GM18909 (cell line): ENCODE results near the gene ERI3.

Experiments used
- ATAC-seq: cut with Tn5 transposase; IDR thresholded peaks from one replicate; pipeline ENCODE4 v1.9.1; 2021; ENCODE audit warnings: mild to moderate bottlenecking; ENCODE audit not compliant: unreplicated experiment, poor library complexity

Gene ERI3

DNA sequence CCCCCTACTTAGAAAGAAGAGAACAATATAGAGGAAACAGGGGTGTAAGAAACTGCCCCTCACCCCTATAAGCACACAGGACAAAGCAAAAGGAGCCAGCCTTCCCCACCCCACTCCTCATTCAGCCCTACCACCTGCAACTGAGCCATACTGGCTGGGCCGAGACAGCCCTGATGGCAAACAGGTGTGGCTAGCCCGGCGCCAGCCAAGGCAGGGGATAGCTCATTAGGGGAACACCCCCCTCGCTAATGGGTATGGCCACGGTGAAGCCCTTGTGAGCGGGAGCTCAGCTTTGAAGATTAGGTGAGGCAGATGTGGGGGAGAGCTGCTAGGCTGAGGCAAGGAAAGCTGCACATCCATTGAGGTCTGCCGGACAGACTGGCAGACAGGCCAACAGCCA, 65.5 kb downstream of the ERI3 start:
- ATAC-seq, result no peak

GRCh38 chr1:44288883-44289282, 66.2 kb downstream of the ERI3 start:
- no peak for ATAC-seq

DNA sequence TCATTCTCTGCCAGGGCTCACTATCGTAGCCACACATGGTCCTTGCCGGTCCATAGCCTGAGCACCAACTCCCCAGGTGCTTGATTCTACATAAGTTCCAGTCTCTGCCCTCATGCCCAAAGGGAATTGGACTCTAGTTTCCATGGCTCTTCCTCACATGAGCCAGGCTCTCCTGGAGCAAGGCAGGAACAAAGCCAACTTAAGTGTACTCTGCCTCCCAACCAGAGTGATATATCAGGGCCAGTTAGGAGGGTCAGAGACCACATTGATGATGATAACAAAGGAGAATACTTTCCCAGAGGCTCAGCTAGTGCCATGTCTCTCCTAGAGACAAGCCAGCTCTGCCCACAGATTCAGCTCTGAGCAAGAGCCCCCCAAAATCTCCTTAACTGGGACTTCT, 70.9 kb downstream of the ERI3 start:
- ATAC-seq, result no peak

GRCh38 chr1:44283524-44284173, 71.4 kb downstream of the ERI3 start:
- ATAC-seq, result no peak

GRCh38 chr1:44282704-44283426, 72.2 kb downstream of the ERI3 start:
- no peak for ATAC-seq

DNA sequence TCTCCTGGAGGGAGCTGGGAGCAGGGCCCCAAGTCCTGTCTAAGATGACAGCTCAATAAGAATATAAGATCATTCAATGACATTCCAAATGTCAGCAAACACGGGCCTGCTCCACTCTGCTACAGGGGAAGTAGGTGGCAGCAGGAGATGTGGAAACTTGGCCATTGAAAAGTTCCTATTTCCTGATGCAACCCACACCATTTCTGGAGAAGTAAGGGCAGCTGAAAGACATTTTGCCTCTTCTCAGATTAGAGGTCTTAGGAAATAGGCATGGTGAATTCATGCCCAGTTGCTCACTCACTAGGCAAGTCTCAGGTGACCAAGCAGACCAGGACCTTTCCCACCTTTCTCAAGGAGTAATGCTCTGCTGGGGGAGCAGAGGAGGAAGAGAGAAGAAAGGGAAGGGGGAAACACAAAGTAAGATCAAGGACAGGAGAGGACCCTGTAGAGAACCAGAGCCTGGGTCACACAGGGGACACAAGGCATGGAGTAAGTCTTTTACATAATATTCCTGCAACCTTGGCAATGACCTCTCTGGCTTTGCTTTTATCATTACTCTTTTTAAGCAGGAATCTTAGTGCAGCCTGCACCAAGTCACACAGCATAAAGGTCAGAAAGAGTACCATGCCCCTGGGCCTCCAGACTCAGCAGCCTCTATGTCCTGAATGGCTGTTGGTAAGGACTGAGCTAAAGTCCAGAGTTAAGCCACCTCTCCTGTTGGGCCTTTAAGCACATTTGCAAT, 72.9 kb downstream of the ERI3 start:
- ATAC-seq, result no peak

DNA sequence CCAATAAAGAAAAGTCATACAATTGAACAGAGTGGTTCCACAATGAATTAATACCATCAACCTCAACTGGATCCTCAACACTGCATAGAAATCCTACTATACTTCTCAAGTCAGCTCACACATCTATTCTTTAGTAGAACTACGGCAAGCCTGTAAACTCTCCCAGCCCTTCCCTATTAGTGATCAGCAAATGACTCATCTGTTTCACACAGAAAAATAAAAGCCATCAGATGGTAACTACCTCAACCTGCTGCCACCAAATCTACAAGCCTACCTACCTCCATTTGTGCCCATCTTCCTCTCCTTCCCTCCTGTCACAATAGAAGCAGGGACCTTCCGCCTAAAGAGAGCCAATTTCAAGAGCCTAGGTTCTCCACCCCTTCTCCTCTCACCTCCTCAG, 78.2 kb downstream of the ERI3 start:
- no peak for ATAC-seq

GRCh38 chr1:44275991-44276405, 79.1 kb downstream of the ERI3 start:
- ATAC-seq, result no peak

DNA sequence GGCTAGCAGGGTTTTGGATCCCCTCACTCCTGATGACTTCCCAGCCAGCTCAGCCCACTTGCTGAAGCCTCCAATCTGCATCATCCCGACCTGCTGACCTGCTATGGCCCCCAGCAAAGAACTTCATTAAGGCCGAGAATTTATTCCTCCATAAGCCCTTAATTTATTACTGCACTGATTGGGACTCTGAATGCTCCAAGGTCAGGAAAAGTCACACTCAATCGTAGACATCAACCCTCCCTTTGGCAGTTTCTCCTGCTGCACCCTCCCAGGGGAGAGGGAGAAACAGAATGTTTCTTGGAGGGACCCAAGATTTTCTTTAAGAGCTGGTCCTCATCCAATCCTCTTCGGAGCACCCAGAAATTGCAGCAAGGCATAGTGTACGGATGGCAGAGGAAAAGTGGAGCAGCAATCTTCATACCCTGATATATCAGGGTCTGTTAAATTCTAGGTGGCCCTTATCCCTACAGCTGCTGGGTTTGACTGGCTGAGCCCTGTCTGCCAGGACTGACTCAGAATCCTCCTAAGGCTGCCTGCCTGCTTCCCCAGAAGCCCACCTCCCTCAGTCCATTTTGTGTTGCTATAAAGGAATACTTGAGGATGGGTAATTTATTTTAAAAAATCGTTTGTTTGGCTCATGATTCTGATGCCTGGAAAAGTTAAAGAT, 79.6 kb downstream of the ERI3 start:
- no peak for ATAC-seq

GRCh38 chr1:44273560-44274350, 81.3 kb downstream of the ERI3 start:
- ATAC-seq, result no peak

DNA sequence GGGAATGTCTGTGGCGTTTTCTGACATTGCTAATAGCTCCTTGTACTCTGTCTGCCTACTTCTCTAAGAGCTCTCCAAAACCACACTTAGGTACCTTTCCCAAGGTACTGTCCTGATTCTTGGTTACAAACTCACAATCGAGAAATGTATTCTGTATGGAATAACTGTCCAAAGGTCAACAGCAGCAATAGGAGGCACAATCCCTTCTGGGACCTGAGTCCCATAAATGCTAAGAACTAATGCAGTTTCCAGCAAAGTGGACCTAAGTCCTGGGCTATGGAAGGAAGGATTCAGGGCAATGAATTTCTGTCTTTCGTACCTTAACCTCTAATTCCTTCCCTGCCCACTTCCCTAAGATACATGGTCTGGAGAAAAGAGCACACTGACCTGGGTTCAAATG, 82.1 kb downstream of the ERI3 start:
- ATAC-seq, result no peak

DNA sequence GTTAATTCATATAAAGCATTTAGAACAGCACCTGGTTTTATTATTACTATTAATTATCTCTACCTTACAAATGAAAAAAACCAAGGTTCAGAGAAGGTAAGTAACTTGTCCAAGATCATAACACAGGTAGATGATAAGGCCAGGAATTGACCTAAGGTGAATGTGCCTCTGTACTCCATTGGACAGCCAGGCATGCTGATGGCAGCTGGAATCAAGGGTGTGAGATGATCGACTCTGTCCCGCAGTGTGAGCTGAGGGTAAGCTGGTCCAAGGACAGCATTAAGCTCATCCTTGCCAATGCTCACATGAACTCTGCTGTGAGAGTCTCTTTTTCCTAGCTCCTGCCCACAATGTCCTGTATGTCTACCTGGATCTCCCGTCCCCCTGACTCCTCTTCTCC, 83.4 kb downstream of the ERI3 start:
- no peak for ATAC-seq

GRCh38 chr1:44270686-44271628, 84.1 kb downstream of the ERI3 start:
- no peak for ATAC-seq

DNA sequence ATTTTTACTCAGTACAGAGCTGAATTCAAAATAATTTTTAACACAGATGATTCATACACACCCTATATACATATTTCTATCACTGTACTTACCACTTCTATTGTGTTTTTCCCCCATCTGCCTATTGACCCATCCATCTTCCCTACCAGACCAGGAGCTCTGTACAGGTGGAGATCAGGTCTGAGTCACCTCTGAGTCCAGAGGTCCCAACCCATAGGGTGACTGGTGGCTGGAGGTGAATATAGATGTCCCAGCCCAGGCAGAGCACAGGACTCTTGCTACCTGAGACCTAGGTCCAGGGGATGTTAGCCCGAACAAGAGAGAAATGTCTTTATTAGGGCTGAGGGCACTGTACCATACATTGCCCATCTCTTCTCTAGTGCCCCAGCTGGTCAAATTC, 87.0 kb downstream of the ERI3 start:
- ATAC-seq, result no peak

DNA sequence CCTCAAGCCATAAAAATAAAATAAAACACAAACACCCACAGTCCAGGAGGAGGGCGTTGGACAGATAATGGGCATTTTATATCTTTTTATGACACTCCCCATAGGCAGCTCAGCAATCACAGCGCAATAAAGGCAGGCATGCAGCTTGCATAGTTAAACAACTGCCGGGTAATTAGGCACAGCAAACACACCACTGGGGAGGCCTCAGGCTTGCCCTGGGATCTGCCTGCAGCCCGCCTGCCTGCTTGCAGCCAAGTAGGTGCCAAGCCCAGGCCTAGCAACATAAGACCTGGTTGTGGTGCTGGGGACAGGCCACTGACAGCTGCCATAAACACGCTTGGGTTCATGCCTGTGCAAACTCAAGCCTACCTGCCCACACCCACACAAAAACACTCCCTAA, 87.6 kb downstream of the ERI3 start:
- ATAC-seq, result no peak

GRCh38 chr1:44266400-44267344, 88.4 kb downstream of the ERI3 start:
- ATAC-seq, result no peak

- ATAC-seq, result no peak
Measured at GRCh38 chr1:44265656-44266358, 89.2 kb downstream of the ERI3 start.

DNA sequence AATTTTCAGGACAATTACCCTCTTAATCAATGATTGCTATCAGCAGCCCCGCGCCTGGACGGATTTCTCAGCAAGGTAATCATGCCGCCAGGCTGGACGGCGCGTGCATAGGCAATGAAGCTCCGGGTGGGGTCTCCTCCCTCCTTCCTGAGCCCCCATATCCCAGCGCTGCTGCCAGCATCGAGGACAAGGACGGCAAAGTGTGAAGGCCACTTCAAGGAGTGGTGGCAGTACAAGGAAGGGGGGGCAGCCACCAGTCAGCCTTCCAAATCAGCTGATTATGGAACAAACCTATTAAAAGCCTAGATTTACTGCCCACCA, 90.6 kb downstream of the ERI3 start:
- ATAC-seq, result no peak
